Activated CD8-positive, alpha-beta memory T cell treated with anti-CD3 and anti-CD28 coated beads for 1 hour (primary cell): ENCODE data around the gene CLIC5.

Experiments
- DNase-seq, 2 donors: peaks; one replicate each; pipeline ENCODE4 v3.0.0-alpha.2; 2020; ENCODE audit warnings: low read depth in 1 of 2; ENCODE audit errors: extremely low read depth in 1 of 2

CLIC5 gene

GRCh38 chr6:45855642-45856394, 159.8 kb downstream of the CLIC5 start:
- no peak for DNase-seq

GRCh38 chr6:45854149-45854742, 161.4 kb downstream of the CLIC5 start:
- DNase-seq, result no peak

- no peak for DNase-seq
These were observed 164.6 kb downstream of the CLIC5 start for GRCh38 chr6:45851034-45851400.

GRCh38 chr6:45850378-45851033, 165.2 kb downstream of the CLIC5 start:
- DNase-seq, result no peak

GRCh38 chr6:45845567-45845966, 170.1 kb downstream of the CLIC5 start:
- DNase-seq, result no peak

GRCh38 chr6:45844986-45845385, 170.7 kb downstream of the CLIC5 start:
- no peak for DNase-seq

GRCh38 chr6:45843848-45844521, 171.7 kb downstream of the CLIC5 start:
- DNase-seq, result no peak

GRCh38 chr6:45841062-45841461, 174.6 kb downstream of the CLIC5 start:
- no peak for DNase-seq

- DNase-seq, result no peak
These were observed 176.7 kb downstream of the CLIC5 start for GRCh38 chr6:45838996-45839395.

- no peak for DNase-seq
These were observed 177.2 kb downstream of the CLIC5 start for GRCh38 chr6:45838451-45838850.

GRCh38 chr6:45837541-45838200, 178.0 kb downstream of the CLIC5 start:
- no peak for DNase-seq

GRCh38 chr6:45836984-45837383, 178.7 kb downstream of the CLIC5 start:
- no peak for DNase-seq

- no peak for DNase-seq
These were observed 179.2 kb downstream of the CLIC5 start for GRCh38 chr6:45836438-45836824.

- no peak for DNase-seq
These were observed 179.8 kb downstream of the CLIC5 start for GRCh38 chr6:45835721-45836437.

- no peak for DNase-seq
These were observed 183.6 kb downstream of the CLIC5 start for GRCh38 chr6:45832063-45832462.
